HEK293T (cell line): ENCODE measurements around the gene RNF150.

ENCODE experiments used
- ARNT ChIP-seq: fragments of 450-650 bp; IDR thresholded peaks from 2 replicates; pipeline ENCODE4 v1.6.1; 2017; ENCODE audit warnings: mild to moderate bottlenecking
- CTBP1 ChIP-seq: fragments of 450-650 bp; IDR thresholded peaks from 2 replicates; pipeline ENCODE4 v1.6.1; 2016; ENCODE audit warnings: borderline replicate concordance
- PKNOX1 ChIP-seq: fragments of 450-650 bp; IDR thresholded peaks from 2 replicates; pipeline ENCODE4 v1.6.1; 2016
- TARDBP ChIP-seq: fragments of 450-650 bp; IDR thresholded peaks from 2 replicates; pipeline ENCODE4 v1.6.1; 2016

- TF ChIP-seq PKNOX1 (no peak), TARDBP (no peak), CTBP1 (no peak), ARNT (no peak)
These were observed 319.5 kb downstream of the RNF150 start for GRCh38 chr4:140813804-140814203.
